Adrenal gland (tissue), 12 donors: Measurements from ENCODE around the gene SRCIN1. TPM values are rescaled to one million over a fixed set of nuclear protein-coding genes. Genes with fewer than 3 reads are reported as not detected.

Experiments used
- DNase-seq, 7 donors: peaks; one replicate each; pipeline ENCODE4 v3.0.0-alpha.2; 2019 to 2020
- H3K27ac ChIP-seq, 5 donors: fragments of 200-600 bp; sonication (generic) in 4 of 5; 1 replicate in 3 of 5; 2 replicates in 2 of 5; pipeline versions ENCODE4 v1.5.1 to v1.8.0; 2016 to 2020; ENCODE audit warnings: mild to moderate bottlenecking in 1 of 5
- H3K27me3 ChIP-seq: fragments of 200-600 bp; 2 replicates; pipeline ENCODE4 v1.8.0; 2021
- H3K36me3 ChIP-seq, 2 donors: fragments of 200-600 bp; replicated peaks in 1 of 2; 1 replicate in 1 of 2; 2 replicates in 1 of 2; pipeline versions ENCODE4 v1.5.1 to v1.8.0; 2018 to 2022
- H3K4me1 ChIP-seq, 2 donors: fragments of 200-600 bp; replicated peaks in 1 of 2; 1 replicate in 1 of 2; 2 replicates in 1 of 2; pipeline versions ENCODE4 v1.5.1 to v1.8.0; 2018 to 2021
- H3K4me3 ChIP-seq, 4 donors: fragments of 200-600 bp; sonication (generic) in 3 of 4; one replicate each; pipeline ENCODE4 v1.5.1; 2016 to 2018
- H3K9me3 ChIP-seq, 3 donors: fragments of 200-600 bp; sonication (generic) in 1 of 3; replicated peaks in 1 of 3; 1 replicate in 2 of 3; 2 replicates in 1 of 3; pipeline versions ENCODE4 v1.5.1 to v1.8.0; 2016 to 2021
- POLR2A ChIP-seq, 2 donors: fragments of 450-650 bp; IDR thresholded peaks; one replicate each; pipeline ENCODE4 v1.6.1; 2017; ENCODE audit warnings: antibody characterized with exemption in 2 of 2, mild to moderate bottlenecking in 2 of 2, moderate library complexity in 1 of 2
- WGBS, 4 donors: extraction: QIAGEN DNeasy Blood & Tissue Kit in 2 of 4; methylation state at CpG; one replicate each; pipeline versions ENCODE4 v1.1.5 to v1.1.7; 2013 to 2017; 5-methylcytosine and 5-hydroxymethylcytosine counted together
- intact Hi-C, 2 donors: fragments of 100-400 bp; cut with DNase I; formaldehyde crosslinking; loops; one replicate each; pipeline versions ENCODE4 v1.14.1 to v1.15.0; 2022 to 2023
- polyA plus RNA-seq, 3 donors: library from polyadenylated mRNA; stranded (reverse); fragments of 200-250 nt in 2 of 3; fragments of 350-450 nt in 1 of 3; fragmentation: Illumina TruSeq in 1 of 3; extraction: RNeasy Lipid Tissue Mini Kit (QIAGEN cat#74804) in 1 of 3; gene quantifications; one replicate each; pipeline ENCODE4 v1.2.3, GENCODE V29; 2013 to 2014
- total RNA-seq, 9 donors: library from RNA; depleted of rRNA in 4 of 9; stranded (reverse); fragments of >200 nt in 4 of 9; fragments of 120-200 nt in 1 of 9; fragmentation: NEBNext Ultra II Directional in 1 of 9; extraction: Animal tissue kit (Norgen Biotek cat#: 25700) in 1 of 9; gene quantifications; one replicate each; pipeline versions ENCODE4 v1.1.0 to v1.2.4, GENCODE V29; 2013 to 2023
- TF ChIP-seq, protein P1 (sequence below), 6 experiments: fragments of 450-650 bp in 4 of 6; fragments of 200-600 bp in 2 of 6; sonication (generic) in 1 of 6; IDR thresholded peaks; 1 replicate in 5 of 6; 2 replicates in 1 of 6; pipeline versions ENCODE4 v1.5.1 to v1.8.0; 2016 to 2021; ENCODE audit warnings: antibody characterized with exemption in 6 of 6, mild to moderate bottlenecking in 2 of 6, moderate library complexity in 1 of 6
- donor health status: healthy with polysubstance abuse.
- donor health status: Bipolar disorder and iron deficiency.
- donor health status: DM: yes; HTN: yes; CAD: no.
- donor health status: DM: no; HTN: no; CAD: no.
- donor health status: DM: no; HTN: no; CAD: no.
- donor health status: DM: yes; HTN: yes; CAD: no.

The SRCIN1 gene
- total and polyA plus RNA-seq, 12 donors, result 0.44 to 33.1 (median 1.6) TPM; not detected in 2

DNA sequence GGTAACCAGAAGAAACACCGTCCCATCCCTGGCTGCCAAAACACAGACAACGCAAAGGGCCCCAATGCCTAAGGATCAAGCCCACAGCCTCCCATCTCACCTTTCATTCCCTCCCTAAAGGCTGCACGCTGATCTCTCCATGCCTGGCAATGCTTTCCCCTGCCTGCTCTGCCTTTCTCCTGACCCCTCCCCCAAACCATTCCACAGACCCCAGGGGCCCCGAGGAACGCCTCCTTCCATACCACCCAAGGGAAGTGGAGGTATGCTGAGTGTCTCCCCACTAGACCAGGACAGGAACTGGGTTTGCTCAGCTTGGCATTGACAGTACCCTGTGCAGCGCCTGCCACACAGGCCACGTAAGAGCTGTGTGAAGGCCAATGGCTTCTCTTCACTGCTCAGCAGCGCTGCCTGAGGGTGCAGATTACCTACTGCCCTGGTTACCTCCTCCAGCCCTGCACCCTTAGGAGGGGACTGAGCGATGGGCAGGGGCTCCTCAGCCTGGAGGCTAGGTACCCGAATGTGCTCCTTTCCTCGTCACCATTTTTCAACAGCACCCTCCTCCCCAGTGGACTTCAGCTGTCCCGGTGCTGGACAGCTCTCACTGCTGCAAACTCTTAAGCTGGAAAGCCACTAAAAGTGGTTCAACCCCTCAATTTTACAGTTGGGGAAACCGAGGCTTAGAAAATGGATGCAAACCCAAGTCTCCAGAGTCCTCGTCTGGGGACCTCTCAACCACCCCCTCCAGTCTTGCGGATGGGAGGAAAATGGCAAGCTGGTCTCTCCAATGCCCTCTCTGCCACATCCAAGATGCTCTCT, 45.0 kb downstream of the SRCIN1 start:
- DNase-seq, result peak in 1 of 7 donors; percentile 36
- Histone ChIP-seq H3K9me3 (no peaks in the 10 kb centered on the region), H3K36me3 (no peaks in the 10 kb centered on the region), H3K4me3 (no peak overlapping the region), H3K27me3 (peaks cover 55% of the 10 kb centered on the region), H3K4me1 (peaks cover 11 to 32% of the 10 kb centered on the region in 2 donors), H3K27ac (no peak overlapping the region)
- TF ChIP-seq POLR2A (IDR thresholded peaks at IDR 0.05), result no peak
- TF ChIP-seq, protein P1, sequence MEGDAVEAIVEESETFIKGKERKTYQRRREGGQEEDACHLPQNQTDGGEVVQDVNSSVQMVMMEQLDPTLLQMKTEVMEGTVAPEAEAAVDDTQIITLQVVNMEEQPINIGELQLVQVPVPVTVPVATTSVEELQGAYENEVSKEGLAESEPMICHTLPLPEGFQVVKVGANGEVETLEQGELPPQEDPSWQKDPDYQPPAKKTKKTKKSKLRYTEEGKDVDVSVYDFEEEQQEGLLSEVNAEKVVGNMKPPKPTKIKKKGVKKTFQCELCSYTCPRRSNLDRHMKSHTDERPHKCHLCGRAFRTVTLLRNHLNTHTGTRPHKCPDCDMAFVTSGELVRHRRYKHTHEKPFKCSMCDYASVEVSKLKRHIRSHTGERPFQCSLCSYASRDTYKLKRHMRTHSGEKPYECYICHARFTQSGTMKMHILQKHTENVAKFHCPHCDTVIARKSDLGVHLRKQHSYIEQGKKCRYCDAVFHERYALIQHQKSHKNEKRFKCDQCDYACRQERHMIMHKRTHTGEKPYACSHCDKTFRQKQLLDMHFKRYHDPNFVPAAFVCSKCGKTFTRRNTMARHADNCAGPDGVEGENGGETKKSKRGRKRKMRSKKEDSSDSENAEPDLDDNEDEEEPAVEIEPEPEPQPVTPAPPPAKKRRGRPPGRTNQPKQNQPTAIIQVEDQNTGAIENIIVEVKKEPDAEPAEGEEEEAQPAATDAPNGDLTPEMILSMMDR (IDR thresholded peaks at IDR 0.05), result no peak
- WGBS, 4 donors, result 6 to 19% (median 16%) methylated on average over 8 to 15 of the region's 15 CpGs
- intact Hi-C loops, result no loop called here

DNA sequence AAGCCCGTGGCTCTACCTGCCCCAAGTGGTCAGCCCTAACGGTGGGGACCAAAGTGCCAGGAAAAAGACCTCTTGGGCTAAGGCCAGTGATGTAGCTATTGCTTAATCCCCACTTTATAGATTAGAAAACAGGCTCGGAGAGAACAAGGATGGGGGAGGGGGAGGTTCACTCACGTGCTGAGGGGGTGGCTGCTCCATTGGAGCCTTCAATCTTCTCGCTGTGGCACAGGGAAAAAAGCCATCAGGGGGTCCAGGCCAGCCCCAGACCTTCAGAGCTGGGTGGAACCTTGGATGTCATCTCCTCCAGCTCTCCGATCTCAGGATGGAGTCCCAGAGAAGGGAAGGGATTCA, 45.9 kb downstream of the SRCIN1 start:
- intact Hi-C loops, result no loop called here
- H3K27me3 ChIP-seq, result peaks cover 47% of the 10 kb centered on the region
- WGBS, 4 donors, result 9 to 15% (median 13%) methylated on average over 5 to 6 of the region's 6 CpGs

DNA sequence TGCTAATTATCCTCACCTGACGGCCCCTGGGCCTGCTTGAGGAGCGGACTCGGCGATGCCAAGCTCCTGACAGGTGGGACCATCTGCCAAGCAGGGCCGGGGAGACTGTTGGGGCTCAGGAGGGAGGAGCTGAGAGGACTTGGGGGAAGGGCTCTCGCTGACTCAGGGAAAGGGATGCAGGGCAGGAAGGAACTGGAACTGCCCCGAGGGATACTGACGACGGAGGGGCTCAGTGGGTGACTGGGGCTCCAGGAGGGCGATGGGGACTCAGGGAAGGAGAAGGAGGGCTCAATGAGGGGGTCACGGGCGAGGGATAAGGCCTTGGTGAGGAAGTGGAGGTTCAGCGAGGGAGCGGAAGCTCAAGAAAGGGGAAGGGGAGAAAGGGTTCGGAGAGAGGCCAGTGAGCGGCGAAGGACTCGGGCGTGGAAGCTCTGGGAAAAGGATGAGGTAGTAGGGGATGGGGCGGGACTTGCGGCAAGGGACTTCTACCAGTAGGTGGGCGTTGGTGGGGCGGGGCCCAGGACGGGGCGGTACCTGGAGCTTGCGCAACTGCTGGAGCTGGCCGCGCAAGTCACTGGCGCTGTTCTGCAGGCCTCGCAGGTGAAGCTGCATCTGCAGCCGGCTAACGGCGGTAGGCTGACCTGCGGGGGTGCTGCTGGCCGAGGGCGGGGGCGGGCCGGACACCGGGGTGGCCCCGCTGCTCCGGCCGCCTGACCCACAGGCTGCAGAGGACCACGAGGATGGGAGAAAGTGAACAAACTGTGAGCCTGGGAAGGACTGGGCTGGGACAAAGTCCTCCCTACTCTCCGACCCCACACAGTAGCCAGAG, 46.5 kb downstream of the SRCIN1 start:
- no peak for TF ChIP-seq POLR2A (IDR thresholded peaks at IDR 0.05)
- TF ChIP-seq, protein P1 (IDR thresholded peaks at IDR 0.05), result no peak
- Histone ChIP-seq H3K9me3 (no peaks in the 10 kb centered on the region), H3K36me3 (no peaks in the 10 kb centered on the region), H3K27me3 (peaks cover 43% of the 10 kb centered on the region), H3K4me3 (peak overlapping the region in 1 of 4 donors; percentile 51), H3K4me1 (peaks cover 11 to 36% of the 10 kb centered on the region in 2 donors), H3K27ac (peak overlapping the region in 1 of 5 donors; percentile 74)
- intact Hi-C loops, result no loop called here
- WGBS, 4 donors, result 3 to 15% (median 6%) methylated on average over 27 to 44 of the region's 44 CpGs
- peak; percentile 67 to 90 (median 77) for DNase-seq

More for the DNA sequence above, 45.9 kb downstream of the SRCIN1 start:
- Histone ChIP-seq H3K36me3 (no peaks in the 10 kb centered on the region), H3K9me3 (no peaks in the 10 kb centered on the region), H3K4me3 (peak overlapping the region in 1 of 4 donors; percentile 51), H3K27ac (no peak overlapping the region), H3K4me1 (peaks cover 11 to 32% of the 10 kb centered on the region in 2 donors)
- no peak for DNase-seq
- TF ChIP-seq POLR2A (IDR thresholded peaks at IDR 0.05), result no peak
- TF ChIP-seq, protein P1 (IDR thresholded peaks at IDR 0.05), result no peak

DNA sequence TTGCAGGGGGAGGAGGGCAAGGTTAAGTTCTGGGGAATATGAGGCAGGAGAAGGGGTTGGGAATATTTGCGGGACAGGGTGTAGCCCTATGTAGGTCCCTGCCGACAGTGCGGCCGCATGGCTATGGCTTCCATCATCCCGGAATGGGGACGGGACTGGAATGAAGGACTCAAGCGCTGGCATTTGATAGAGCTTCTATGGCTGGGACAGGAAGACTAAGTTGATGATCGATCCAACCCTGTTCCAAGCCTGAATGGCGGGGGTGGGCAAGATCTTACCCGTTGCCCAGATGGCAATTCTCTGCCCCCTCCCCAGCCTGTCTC, 47.1 kb downstream of the SRCIN1 start:
- Histone ChIP-seq H3K4me1 (peaks cover 11 to 37% of the 10 kb centered on the region in 2 donors), H3K27ac (peak overlapping the region in 2 of 5 donors; percentile 74 to 82), H3K4me3 (peak overlapping the region in 1 of 4 donors; percentile 51), H3K9me3 (no peaks in the 10 kb centered on the region), H3K27me3 (peaks cover 37% of the 10 kb centered on the region), H3K36me3 (no peaks in the 10 kb centered on the region)
- peak in 1 of 7 donors; percentile 31 for DNase-seq
- intact Hi-C loops, result no loop called here
- WGBS, 4 donors, result 1 to 4% (median 3%) methylated on average over 8 to 10 of the region's 10 CpGs
- TF ChIP-seq POLR2A (IDR thresholded peaks at IDR 0.05), result no peak
- TF ChIP-seq, protein P1 (IDR thresholded peaks at IDR 0.05), result no peak
